ENCODE data around the gene C12orf57. TPM values are rescaled to one million over a fixed set of nuclear protein-coding genes. Genes with fewer than 3 reads are reported as not detected.

Gene C12orf57
- total and polyA plus RNA-seq, 2 of the 8 experiments (the other 6 are each of a cell fraction or from before 2014, with no cell fraction given), result 174 to 993 TPM

- no peak for TF ChIP-seq CBX8 (IDR thresholded peaks at IDR 0.05; ENCODE audit: borderline replicate concordance, low read depth, low read length)
- TF ChIP-seq BACH1 (IDR thresholded peaks at IDR 0.05; ENCODE audit: low read length), result no peak
- TF ChIP-seq RAD21 (IDR thresholded peaks at IDR 0.05 in 1 of 2, conservative IDR thresholded peaks at IDR 0.05 in 1 of 2; ENCODE audit: low read depth in 2 of 2, low read length in 2 of 2), result no peak
- no peak for TF ChIP-seq FOSL1 (IDR thresholded peaks at IDR 0.05; ENCODE audit: insufficient read depth, low read depth, low read length)
- no peak for TF ChIP-seq TEAD4 (IDR thresholded peaks at IDR 0.05; ENCODE audit: low read depth, low read length)
- no peak for TF ChIP-seq GABPA (IDR thresholded peaks at IDR 0.05; ENCODE audit: borderline replicate concordance, insufficient read depth, low read length)
- TF ChIP-seq CREB1 (IDR thresholded peaks at IDR 0.05), result no peak
- no peak for TF ChIP-seq BRCA1 (IDR thresholded peaks at IDR 0.05; ENCODE audit: low read depth, low read length)
- TF ChIP-seq JUND (IDR thresholded peaks at IDR 0.05; ENCODE audit: low read length), result no peak
- TF ChIP-seq RNF2 (IDR thresholded peaks at IDR 0.05; ENCODE audit: borderline replicate concordance, low read depth, low read length, missing control alignments, poor library complexity, severe bottlenecking), result no peak
- no peak for TF ChIP-seq RFX5 (IDR thresholded peaks at IDR 0.05; ENCODE audit: borderline replicate concordance, low read depth, low read length)
- TF ChIP-seq KDM4A (IDR thresholded peaks at IDR 0.05; ENCODE audit: low read depth, low read length, severe bottlenecking), result no peak
These were observed 46.9 kb upstream of the C12orf57 start (continued) for GRCh38 chr12:6896846-6897435.

Data from H1 (cell line).